C1 segment of cervical spinal cord (tissue), 14 donors: ENCODE data around the gene NTM.
A peak's percentile ranks its signal among the peaks of the same experiment; 100 is the strongest.
"Not testable (repeated sequence)": the region's sequence is repeated elsewhere in the genome, so short reads cannot be mapped to it uniquely, and the experiment has no call there.

Experiments
- DNase-seq, 14 donors: peaks; one replicate each; lab custom pipeline; 2025; lab: John Stamatoyannopoulos, UW

NTM gene

GRCh38 chr11:131665344-131665968 is 295.0 kb downstream of the NTM start:
- no peak for DNase-seq

DNA sequence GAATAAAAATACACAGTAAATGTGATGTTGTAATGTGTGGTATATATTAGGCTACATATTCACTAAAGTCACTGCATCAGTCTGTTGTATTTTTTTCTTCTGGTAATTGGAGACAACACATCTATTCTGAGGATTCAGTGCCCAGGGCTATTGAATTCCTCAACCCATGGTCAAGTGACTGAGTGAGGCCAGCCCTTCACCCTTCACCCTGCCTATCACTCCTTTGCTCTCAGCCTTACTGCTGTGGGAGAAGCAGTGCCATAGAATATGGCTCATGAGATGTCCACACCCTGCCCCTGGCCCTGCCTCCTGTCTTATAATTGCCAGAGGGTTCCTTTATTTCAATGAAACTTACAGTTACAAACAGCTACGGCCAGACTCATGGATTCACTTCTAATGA is 295.6 kb downstream of the NTM start:
- DNase-seq: no peak

- no peak for DNase-seq
Measured at GRCh38 chr11:131666617-131667016, 296.2 kb downstream of the NTM start.

GRCh38 chr11:131667566-131667965 is 297.2 kb downstream of the NTM start:
- DNase-seq: no peak

DNA sequence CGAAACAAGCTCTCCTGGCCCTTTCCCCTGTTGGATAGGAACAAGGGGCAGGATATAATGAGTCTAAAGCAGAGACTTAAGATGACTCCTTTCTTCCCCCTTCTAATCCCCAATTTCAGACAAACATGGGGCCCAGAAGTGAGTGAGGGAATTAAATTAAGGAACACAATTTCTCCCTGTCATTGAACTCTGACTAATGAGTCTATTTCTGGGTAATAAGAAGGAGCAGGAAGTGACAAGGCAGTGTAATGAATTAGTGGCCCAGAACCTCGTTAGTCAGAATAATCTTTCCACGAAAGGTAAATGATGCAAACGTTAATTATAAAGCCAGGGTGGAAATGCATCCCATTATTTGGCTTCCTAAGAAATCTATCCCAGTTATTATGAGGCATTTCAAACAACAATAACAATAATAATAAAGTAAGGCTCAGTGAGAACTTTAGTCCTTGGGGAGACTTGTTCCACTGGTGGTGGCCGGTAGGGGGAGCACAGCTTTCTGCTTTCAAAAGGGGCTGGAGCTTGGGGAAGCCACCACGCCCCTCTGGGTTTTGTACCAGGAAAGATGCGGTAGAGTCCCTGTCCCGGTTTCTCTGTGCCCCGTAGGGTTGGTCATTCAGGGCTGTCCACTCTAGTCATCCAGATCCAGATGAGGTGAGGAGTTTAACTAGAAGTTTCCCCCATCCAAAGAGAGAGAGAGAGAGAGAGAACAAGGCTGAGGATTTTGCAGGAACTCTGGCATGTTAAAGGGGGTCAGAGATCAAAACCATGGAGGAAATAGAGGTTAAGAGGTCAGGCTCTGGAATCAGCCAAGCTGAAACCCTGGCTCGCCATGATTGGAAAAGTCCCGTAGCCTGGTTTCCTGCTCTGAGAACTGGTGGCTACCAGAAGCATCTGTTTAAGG is 298.3 kb downstream of the NTM start:
- peak in 3 of 14 donors; percentile 34 to 53 (median 44) for DNase-seq

- no peak for DNase-seq
Measured at GRCh38 chr11:131669401-131669780, 299.0 kb downstream of the NTM start.

DNA sequence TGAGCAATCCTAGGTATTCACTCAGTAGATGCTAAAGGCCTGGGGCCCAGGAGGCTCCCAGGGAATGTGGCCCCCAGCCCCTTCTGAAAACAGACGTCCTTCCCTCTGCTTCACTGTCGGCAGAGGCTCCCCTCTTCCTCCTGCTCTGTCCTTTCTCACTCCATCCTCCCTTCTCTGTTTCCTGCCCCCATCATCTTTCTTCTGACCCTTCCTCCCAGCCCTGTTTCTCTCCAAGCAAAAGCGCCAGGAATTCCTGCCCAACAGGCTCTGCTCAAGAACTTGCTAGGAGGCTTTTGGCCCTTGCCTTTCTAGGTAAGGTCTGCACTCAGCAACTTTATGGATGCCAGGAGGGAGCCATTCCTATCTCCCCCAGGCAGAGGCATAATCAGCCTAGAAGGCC is 300.5 kb downstream of the NTM start:
- DNase-seq: no peak

DNA sequence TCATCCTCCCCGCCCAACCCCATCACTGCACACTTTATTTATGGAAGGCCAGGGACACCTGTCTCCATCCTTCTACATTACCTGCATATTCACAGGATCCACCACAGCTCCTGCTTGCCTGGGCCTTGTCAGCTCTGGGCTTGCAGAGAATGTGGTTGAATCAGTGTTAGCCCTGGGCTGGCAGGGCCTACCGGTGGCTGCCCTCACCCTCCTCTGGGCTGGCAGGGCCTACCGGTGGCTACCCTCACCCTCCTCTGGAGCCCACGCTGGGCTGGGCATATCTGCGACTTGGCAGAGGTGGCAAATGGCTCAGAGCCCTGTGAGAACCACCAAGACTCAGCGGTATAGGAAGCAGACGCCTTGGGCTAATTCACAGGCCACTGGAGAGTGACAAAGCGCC is 300.9 kb downstream of the NTM start:
- no peak for DNase-seq

- peak in 5 of 14 donors; percentile 31 to 67 (median 56) for DNase-seq
Measured at GRCh38 chr11:131671734-131672133, 301.3 kb downstream of the NTM start.

GRCh38 chr11:131672191-131672590 is 301.8 kb downstream of the NTM start:
- DNase-seq: no peak

DNA sequence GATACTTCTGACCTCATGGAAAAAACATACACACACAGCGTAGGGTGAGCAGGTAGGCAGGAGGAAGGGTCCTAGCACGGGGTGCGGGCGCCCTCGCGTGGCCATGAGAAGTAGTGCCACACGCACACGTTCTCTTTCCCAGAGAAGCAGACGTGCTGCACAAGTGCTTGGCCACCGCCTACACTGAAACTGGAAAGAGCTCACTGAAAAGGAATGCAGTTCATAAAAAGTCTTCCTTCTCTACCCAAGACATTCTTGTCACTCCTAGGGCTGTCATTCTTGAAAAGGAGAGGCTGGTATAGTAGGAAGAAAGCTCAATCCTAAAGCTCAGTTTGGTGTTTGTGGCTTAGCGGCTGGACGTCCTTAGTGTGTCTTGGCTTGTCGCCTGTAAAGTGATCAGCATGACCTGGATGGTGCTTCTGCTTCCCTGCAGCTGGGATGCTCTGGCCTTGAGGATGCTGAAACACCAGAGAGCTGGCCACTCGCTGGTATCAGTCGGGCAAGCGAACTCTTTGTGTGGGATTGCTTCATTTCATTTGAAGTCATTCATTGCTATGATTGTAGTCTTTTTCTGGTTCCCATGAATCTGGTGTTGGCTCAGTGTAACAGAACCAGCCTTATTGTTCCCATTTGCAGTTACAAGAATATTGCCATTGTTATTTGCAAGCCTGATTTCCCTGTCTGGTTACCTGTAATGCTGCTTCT is 303.8 kb downstream of the NTM start:
- DNase-seq: peak in 12 of 14 donors; percentile 54 to 85 (median 61)

DNA sequence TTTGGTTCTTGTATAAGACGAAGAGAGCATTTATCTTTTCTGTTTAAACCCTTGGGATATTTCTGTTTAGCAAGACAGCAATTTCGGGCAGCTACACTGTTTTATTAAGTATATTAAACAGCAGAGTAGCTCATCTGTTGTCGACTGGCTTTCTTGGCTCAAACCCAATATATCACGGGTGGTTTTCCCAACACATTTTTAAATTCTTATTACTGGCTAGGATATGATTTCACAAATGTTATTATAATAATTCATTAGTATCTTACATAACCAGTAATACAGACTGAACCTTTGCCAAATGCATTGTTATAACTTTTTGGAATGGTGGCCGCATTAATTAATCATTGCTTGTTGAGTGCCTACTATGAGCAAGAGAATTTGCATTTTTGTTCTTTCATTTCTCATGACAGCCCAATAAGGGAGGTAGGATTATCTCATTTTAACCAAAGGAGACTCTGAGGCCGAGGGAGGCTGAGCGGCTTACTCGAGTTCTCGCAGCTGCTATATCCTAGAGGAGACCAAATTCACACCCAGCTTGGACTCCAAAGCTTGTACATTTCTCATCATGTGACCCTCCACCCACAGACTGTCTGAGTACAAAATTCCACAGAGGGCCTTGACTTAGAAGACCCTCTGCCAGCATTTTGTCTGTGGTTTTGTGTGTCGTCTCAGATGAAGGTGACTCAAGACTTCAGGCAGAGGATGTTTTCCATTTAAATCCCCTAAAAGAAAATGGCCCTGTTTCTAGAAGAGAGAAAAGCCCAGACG is 304.9 kb downstream of the NTM start:
- no peak for DNase-seq

- DNase-seq: no peak
Measured at GRCh38 chr11:131677828-131678470, 307.5 kb downstream of the NTM start.

- DNase-seq: no peak
Measured at GRCh38 chr11:131678658-131679340, 308.4 kb downstream of the NTM start.

DNA sequence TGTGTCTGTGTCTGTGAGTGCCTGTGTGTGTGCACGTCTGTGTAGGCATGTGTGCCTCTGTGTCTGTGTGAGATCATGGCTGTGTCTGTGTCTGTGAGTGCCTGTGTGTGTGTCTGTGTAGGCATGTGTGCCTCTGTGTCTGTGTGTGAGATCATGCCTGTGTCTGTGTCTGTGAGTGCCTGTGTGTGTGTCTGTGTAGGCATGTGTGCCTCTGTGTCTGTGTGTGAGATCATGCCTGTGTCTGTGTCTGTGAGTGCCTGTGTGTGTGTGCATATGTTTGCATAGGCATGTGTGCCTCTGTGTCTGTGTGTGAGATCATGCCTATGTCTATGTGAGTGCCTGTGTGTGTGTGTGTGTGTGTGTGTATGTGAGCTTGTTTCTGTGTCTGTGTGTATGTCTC is 310.0 kb downstream of the NTM start:
- DNase-seq: not testable (repeated sequence)

GRCh38 chr11:131681920-131682319 is 311.5 kb downstream of the NTM start:
- no peak for DNase-seq

DNA sequence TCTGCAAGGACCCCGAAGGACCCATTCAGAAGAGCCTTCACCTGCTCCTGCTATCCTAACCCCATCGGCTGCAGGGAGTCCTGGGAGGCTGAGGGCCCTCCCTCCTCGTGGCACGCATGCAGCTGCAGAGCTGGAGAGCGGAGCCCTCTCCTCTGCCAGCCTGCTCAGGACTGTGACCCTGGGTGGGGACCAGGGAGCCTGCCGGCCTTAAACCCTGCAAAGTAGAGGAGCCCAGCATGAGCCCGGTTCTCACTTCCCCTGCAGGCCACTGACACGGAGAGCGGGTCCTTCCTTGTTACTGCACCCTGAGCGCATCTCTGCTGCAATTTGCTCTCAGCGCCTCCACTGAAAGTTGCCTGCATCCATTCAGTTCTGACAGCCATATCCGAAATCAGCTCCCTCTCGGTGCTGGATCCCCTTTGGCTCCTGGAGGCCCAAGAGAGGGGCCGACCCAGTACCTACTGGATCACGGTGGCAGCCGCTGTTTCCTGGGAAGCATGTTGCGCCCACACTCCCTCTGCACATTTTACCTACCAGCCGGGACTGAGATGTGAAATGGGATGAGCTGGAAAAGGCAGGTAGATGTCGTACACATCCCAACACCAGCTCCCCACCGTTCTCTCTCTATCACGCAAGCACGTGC is 312.1 kb downstream of the NTM start:
- no peak for DNase-seq

DNA sequence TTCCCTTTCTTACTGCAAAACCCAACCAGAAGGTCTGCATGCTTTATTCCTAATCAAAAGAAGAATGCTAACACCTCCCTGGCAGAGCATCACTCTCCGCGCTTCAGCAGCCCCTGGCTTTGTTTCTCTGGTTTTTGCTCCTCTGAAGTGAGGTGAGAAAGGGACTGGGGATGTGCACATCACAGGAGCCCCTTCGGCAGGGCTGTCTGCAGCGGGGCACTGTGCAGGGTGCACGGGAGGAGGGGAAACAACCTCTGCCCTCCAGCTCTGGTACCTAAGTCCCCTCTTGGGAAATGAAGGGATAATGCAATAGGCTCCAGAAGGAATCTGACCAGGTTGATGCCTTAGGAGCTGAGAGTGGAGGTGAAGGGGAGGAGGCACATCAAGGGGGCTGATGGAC is 312.7 kb downstream of the NTM start:
- DNase-seq: no peak

- DNase-seq: no peak
Measured at GRCh38 chr11:131683666-131684065, 313.3 kb downstream of the NTM start.
